Trophoblast cell (in vitro differentiated cells and primary cell): ENCODE measurements around the gene NXPE3.
"Not testable (repeated sequence)": the region's sequence is repeated elsewhere in the genome, so short reads cannot be mapped to it uniquely, and the experiment has no call there.

Experiments used
- DNase-seq, 2 donors: peaks; one replicate each; pipeline ENCODE4 v3.0.0-alpha.2; 2016
- H2AFZ ChIP-seq: 2 replicates; pipeline ENCODE4 v1.6.1; 2013; ENCODE audit warnings: low read length, moderate library complexity, mild to moderate bottlenecking; ENCODE audit not compliant: insufficient read depth, poor library complexity
- H2AK5ac ChIP-seq: 2 replicates; pipeline ENCODE4 v1.6.1; 2013; ENCODE audit warnings: mild to moderate bottlenecking, low read length
- H2BK120ac ChIP-seq: 2 replicates; pipeline ENCODE4 v1.6.1; 2013; ENCODE audit warnings: low read length, mild to moderate bottlenecking, moderate library complexity; ENCODE audit not compliant: insufficient read depth, poor library complexity
- H2BK12ac ChIP-seq: 2 replicates; pipeline ENCODE4 v1.6.1; 2013; ENCODE audit warnings: mild to moderate bottlenecking, low read length, moderate library complexity
- H2BK5ac ChIP-seq: 2 replicates; pipeline ENCODE4 v1.6.1; 2013; ENCODE audit warnings: low read length, low read depth, moderate library complexity, mild to moderate bottlenecking; ENCODE audit not compliant: poor library complexity
- H3K14ac ChIP-seq: 2 replicates; pipeline ENCODE4 v1.6.1; 2013; ENCODE audit warnings: mild to moderate bottlenecking, low read length
- H3K18ac ChIP-seq: 2 replicates; pipeline ENCODE4 v1.6.1; 2013; ENCODE audit warnings: mild to moderate bottlenecking, low read length
- H3K23ac ChIP-seq: 2 replicates; pipeline ENCODE4 v1.6.1; 2013; ENCODE audit warnings: low read length
- H3K27ac ChIP-seq: 2 replicates; pipeline ENCODE4 v1.5.1; 2013; ENCODE audit warnings: low read depth, mild to moderate bottlenecking, inconsistent platforms, low read length, moderate library complexity
- H3K27me3 ChIP-seq: 2 replicates; pipeline ENCODE4 v1.6.1; 2013; ENCODE audit warnings: inconsistent platforms, mild to moderate bottlenecking, low read length, moderate library complexity; ENCODE audit not compliant: insufficient read depth
- H3K36me3 ChIP-seq, 2 experiments: 1 replicate in 1 of 2; 2 replicates in 1 of 2; pipeline ENCODE4 v1.6.1; 2013; ENCODE audit warnings: low read length in 2 of 2, mild to moderate bottlenecking in 2 of 2, moderate library complexity in 1 of 2; ENCODE audit not compliant: insufficient read depth in 2 of 2, control insufficient read depth in 1 of 2
- H3K4ac ChIP-seq: 2 replicates; pipeline ENCODE4 v1.6.1; 2013; ENCODE audit warnings: low read depth, mild to moderate bottlenecking, low read length, moderate library complexity
- H3K4me1 ChIP-seq, 2 experiments: 1 replicate in 1 of 2; 2 replicates in 1 of 2; pipeline ENCODE4 v1.6.1; 2013; ENCODE audit warnings: low read length in 2 of 2, mild to moderate bottlenecking in 2 of 2, moderate library complexity in 1 of 2; ENCODE audit not compliant: insufficient read depth in 2 of 2, control insufficient read depth in 1 of 2
- H3K4me2 ChIP-seq: 2 replicates; pipeline ENCODE4 v1.6.1; 2013; ENCODE audit warnings: inconsistent platforms, mild to moderate bottlenecking, low read length, moderate library complexity
- H3K4me3 ChIP-seq: 2 replicates; pipeline ENCODE4 v1.5.1; 2013; ENCODE audit warnings: mild to moderate bottlenecking, low read depth, low read length, inconsistent platforms
- H3K79me1 ChIP-seq: one replicate; pipeline ENCODE4 v1.6.1; 2013; ENCODE audit warnings: low read length
- H3K79me2 ChIP-seq: 2 replicates; pipeline ENCODE4 v1.6.1; 2013; ENCODE audit warnings: low read length, mild to moderate bottlenecking; ENCODE audit not compliant: control insufficient read depth, insufficient read depth, poor library complexity
- H3K9ac ChIP-seq: 2 replicates; pipeline ENCODE4 v1.6.1; 2013; ENCODE audit warnings: mild to moderate bottlenecking, low read length
- H3K9me3 ChIP-seq: 2 replicates; pipeline ENCODE4 v1.6.1; 2013; ENCODE audit warnings: low read depth, mild to moderate bottlenecking, control low read depth, inconsistent platforms, low read length; ENCODE audit not compliant: insufficient read depth
- H4K12ac ChIP-seq: 2 replicates; pipeline ENCODE4 v1.6.1; 2013; ENCODE audit warnings: low read depth, mild to moderate bottlenecking, low read length, moderate library complexity
- H4K8ac ChIP-seq: 2 replicates; pipeline ENCODE4 v1.6.1; 2013; ENCODE audit warnings: low read depth, mild to moderate bottlenecking, low read length, moderate library complexity
- H4K91ac ChIP-seq: one replicate; pipeline ENCODE4 v1.6.1; 2013; ENCODE audit warnings: low read depth, mild to moderate bottlenecking, low read length, moderate library complexity
- WGBS: extraction: QIAGEN DNeasy Blood & Tissue Kit; methylation state at CpG from one replicate; pipeline ENCODE4 v1.1.7; 2013; ENCODE audit warnings: missing lambda C conversion rate; ENCODE audit not compliant: insufficient read length, insufficient coverage; ENCODE audit errors: extremely low coverage; 5-methylcytosine and 5-hydroxymethylcytosine counted together

The NXPE3 gene

DNA sequence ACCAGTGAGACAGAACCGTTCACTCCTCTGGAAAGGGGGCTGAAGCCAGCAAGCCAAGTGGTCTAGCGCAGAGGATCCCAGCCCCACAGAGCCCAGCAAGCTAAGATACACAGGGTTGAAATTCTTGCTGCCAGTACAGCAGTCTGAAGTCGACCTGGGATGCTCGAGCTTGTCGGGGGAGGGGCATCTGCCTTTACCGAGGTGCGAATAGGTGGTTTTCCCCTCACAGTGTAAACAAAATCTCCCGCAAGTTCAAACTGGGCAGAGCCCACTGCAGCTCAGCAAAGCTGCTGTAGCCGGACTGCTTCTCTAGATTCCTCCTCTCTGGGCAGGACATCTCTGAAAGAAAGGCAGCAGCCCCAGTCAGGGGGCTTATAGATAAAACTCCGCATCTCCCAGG, 43.2 kb upstream of the NXPE3 start:
- H3K27ac ChIP-seq, result no peak overlapping the region
- no peak overlapping the region for H4K91ac ChIP-seq
- DNase-seq, result no peak
- H3K9me3 ChIP-seq, result no peaks in the 10 kb centered on the region
- no peak overlapping the region for H3K18ac ChIP-seq
- H3K4me1 ChIP-seq, result no peaks in the 10 kb centered on the region
- H2BK120ac ChIP-seq, result no peak overlapping the region
- no peak overlapping the region for H3K14ac ChIP-seq
- H3K23ac ChIP-seq, result no peak overlapping the region
- no peaks in the 10 kb centered on the region for H3K79me2 ChIP-seq
- no CpG with 5 or more reads among the region's 10 CpGs for WGBS
- no peak overlapping the region for H2AFZ ChIP-seq
- no peak overlapping the region for H3K4ac ChIP-seq
- H3K27me3 ChIP-seq, result no peaks in the 10 kb centered on the region
- H4K8ac ChIP-seq, result no peak overlapping the region
- H3K4me2 ChIP-seq, result no peak overlapping the region
- no peak overlapping the region for H2BK5ac ChIP-seq
- no peak overlapping the region for H3K9ac ChIP-seq
- H3K36me3 ChIP-seq, result peaks cover 17 to 30% of the 10 kb centered on the region in 2 experiments
- H3K4me3 ChIP-seq, result no peak overlapping the region
- H3K79me1 ChIP-seq, result no peaks in the 10 kb centered on the region
- no peak overlapping the region for H4K12ac ChIP-seq
- no peak overlapping the region for H2AK5ac ChIP-seq
- no peak overlapping the region for H2BK12ac ChIP-seq

DNA sequence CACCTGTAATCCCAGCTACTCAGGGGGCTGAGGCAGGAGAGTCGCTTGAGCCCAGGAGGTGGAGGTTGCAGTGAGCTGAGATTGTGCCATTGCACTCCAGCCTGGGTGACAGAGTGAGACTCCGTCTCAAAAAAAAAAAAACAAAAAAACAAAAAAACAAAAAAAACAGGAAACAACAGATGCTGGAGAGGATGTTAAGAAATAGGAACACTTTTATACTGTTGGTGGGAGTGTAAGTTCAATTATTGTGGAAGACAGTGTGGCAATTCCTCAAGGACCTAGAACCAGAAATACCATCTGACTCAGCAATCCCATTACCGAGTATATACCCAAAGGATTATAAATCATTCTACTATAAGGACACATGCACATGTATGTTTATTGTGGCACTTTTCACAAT, 37.1 kb upstream of the NXPE3 start:
- H2AK5ac ChIP-seq, H4K12ac ChIP-seq, H2BK12ac ChIP-seq, H3K4me2 ChIP-seq, H2BK120ac ChIP-seq, H3K79me1 ChIP-seq, H4K91ac ChIP-seq, H3K4me3 ChIP-seq, H3K18ac ChIP-seq, H3K27me3 ChIP-seq, DNase-seq, H2AFZ ChIP-seq, H3K9me3 ChIP-seq, H3K36me3 ChIP-seq, H3K4ac ChIP-seq, H3K14ac ChIP-seq, H3K27ac ChIP-seq, H3K23ac ChIP-seq, H3K9ac ChIP-seq, H3K79me2 ChIP-seq, H2BK5ac ChIP-seq, H4K8ac ChIP-seq, H3K4me1 ChIP-seq: not testable (repeated sequence)
- WGBS, result no CpG with 5 or more reads among the region's 3 CpGs

DNA sequence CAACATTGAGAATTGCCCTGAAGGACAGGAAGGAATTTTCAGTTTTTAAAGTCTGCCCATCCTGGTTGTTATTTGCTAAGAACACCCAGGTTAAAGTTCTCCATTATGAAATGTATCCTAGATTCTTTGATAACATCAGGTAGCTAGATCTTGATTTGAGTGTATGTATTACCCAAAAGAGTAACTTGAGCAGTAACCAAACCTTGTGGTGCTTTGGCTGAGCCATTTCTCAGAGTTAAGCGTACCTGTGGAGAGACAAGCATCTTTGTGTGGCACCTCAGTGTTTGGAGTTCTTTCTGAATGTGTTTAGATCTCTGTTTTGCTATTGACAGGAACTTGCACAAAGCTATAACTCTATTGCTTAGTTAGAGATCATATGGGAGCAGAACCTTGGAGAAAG, 34.2 kb upstream of the NXPE3 start:
- no peak overlapping the region for H2AFZ ChIP-seq
- H3K4me1 ChIP-seq, result no peaks in the 10 kb centered on the region
- H3K14ac ChIP-seq, result no peak overlapping the region
- H2AK5ac ChIP-seq, result no peak overlapping the region
- no peak overlapping the region for H4K8ac ChIP-seq
- WGBS, result no CpG with 5 or more reads among the region's 1 CpG
- no peaks in the 10 kb centered on the region for H3K79me1 ChIP-seq
- H2BK5ac ChIP-seq, result no peak overlapping the region
- no peak overlapping the region for H3K4me2 ChIP-seq
- no peak overlapping the region for H3K4ac ChIP-seq
- DNase-seq, result peak in 1 of 2 donors; percentile 73
- H2BK12ac ChIP-seq, result no peak overlapping the region
- H3K4me3 ChIP-seq, result no peak overlapping the region
- no peak overlapping the region for H3K23ac ChIP-seq
- no peak overlapping the region for H4K91ac ChIP-seq
- no peaks in the 10 kb centered on the region for H3K79me2 ChIP-seq
- H3K18ac ChIP-seq, result no peak overlapping the region
- H3K27ac ChIP-seq, result no peak overlapping the region
- H3K9ac ChIP-seq, result no peak overlapping the region
- no peak overlapping the region for H4K12ac ChIP-seq
- no peak overlapping the region for H2BK120ac ChIP-seq
- H3K9me3 ChIP-seq, result no peaks in the 10 kb centered on the region
- H3K36me3 ChIP-seq, result no peaks in the 10 kb centered on the region
- no peaks in the 10 kb centered on the region for H3K27me3 ChIP-seq

DNA sequence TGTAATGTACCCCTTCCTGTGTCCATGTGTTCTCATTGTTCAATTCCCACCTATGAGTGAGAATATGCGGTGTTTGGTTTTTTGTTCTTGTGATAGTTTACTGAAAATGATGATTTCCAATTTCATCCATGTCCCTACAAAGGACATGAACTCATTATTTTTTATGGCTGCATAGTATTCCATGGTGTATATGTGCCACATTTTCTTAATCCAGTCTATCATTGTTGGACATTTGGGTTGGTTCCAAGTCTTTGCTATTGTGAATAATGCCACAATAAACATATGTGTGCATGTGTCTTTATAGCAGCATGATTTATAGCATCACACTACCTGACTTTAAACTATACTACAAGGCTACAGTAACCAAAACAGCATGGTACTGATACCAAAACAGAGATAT, 33.1 kb upstream of the NXPE3 start:
- not testable (repeated sequence) for H3K4me1 ChIP-seq, H2AK5ac ChIP-seq, H3K4me2 ChIP-seq, H4K91ac ChIP-seq, H3K9me3 ChIP-seq, H4K12ac ChIP-seq, H3K36me3 ChIP-seq, H3K9ac ChIP-seq, H3K14ac ChIP-seq, H3K27ac ChIP-seq, H2BK120ac ChIP-seq, DNase-seq, H3K79me1 ChIP-seq, H3K18ac ChIP-seq, H3K4ac ChIP-seq, H2AFZ ChIP-seq, H3K4me3 ChIP-seq, H2BK5ac ChIP-seq, H4K8ac ChIP-seq, H3K27me3 ChIP-seq, H3K79me2 ChIP-seq, H3K23ac ChIP-seq, H2BK12ac ChIP-seq
- no CpG with 5 or more reads among the region's 1 CpG for WGBS
